ENCODE measurements around the gene BRF1. TPM values are rescaled to one million over a fixed set of nuclear protein-coding genes. Genes with fewer than 3 reads are reported as not detected.

The BRF1 gene
- total and polyA plus RNA-seq, 5 donors, result 17.9 to 21.1 (median 18.2) TPM

- ATAC-seq (no peak), DNase-seq (peak in 2 of 3 donors; percentile 45 to 46)
- intact Hi-C loops (cut with DNase I), result loop anchor here in 3 of 4 donors (5.0 to 10.0 kb wide), 6 partner anchors 74 to 327 kb away; partner anchors contain the start of gene CRIP1 (in 1 of the 3)
- WGBS, result 87% methylated on average over 25 of the region's 25 CpGs
- H3K9me3 ChIP-seq (ENCODE audit: control insufficient read depth, low read length), result no peaks in the 10 kb centered on the region
- no peaks in the 10 kb centered on the region for H3K27me3 ChIP-seq (ENCODE audit: control insufficient read depth, insufficient read depth)
- H3K4me3 ChIP-seq (ENCODE audit: low read length), result no peak overlapping the region
- H3K27ac ChIP-seq (ENCODE audit: low read length), result no peak overlapping the region
- peaks cover 7% of the 10 kb centered on the region for H3K4me1 ChIP-seq (ENCODE audit: control insufficient read depth, insufficient read depth, low read length)
These were observed 92.6 kb downstream of the BRF1 start for GRCh38 chr14:105207996-105208737.

GRCh38 chr14:105207460-105207901, 93.3 kb downstream of the BRF1 start:
- Histone ChIP-seq H3K4me1 (ENCODE audit: control insufficient read depth, insufficient read depth, low read length) (peaks cover 7% of the 10 kb centered on the region), H3K27me3 (ENCODE audit: control insufficient read depth, insufficient read depth) (no peaks in the 10 kb centered on the region), H3K4me3 (ENCODE audit: low read length) (no peak overlapping the region), H3K9me3 (ENCODE audit: control insufficient read depth, low read length) (no peaks in the 10 kb centered on the region), H3K27ac (ENCODE audit: low read length) (no peak overlapping the region)
- peak; percentile 12 to 15 for ATAC-seq
- peak in 2 of 3 donors; percentile 70 to 78 for DNase-seq
- intact Hi-C loops (cut with DNase I), result loop anchor here in 3 of 4 donors (5.0 to 10.0 kb wide), 6 partner anchors 75 to 327 kb away; partner anchors contain the start of gene CRIP1 (in 1 of the 3)
- 56% methylated on average over 13 of the region's 13 CpGs for WGBS

- Histone ChIP-seq H3K9me3 (ENCODE audit: control insufficient read depth, low read length) (no peaks in the 10 kb centered on the region), H3K4me3 (ENCODE audit: low read length) (no peak overlapping the region), H3K4me1 (ENCODE audit: control insufficient read depth, insufficient read depth, low read length) (peaks cover 7% of the 10 kb centered on the region), H3K27me3 (ENCODE audit: control insufficient read depth, insufficient read depth) (no peaks in the 10 kb centered on the region), H3K27ac (ENCODE audit: low read length) (no peak overlapping the region)
- DNase-seq, result peak in 2 of 3 donors; percentile 57 to 73
- WGBS, result 35% methylated on average over 5 of the region's 5 CpGs
- intact Hi-C loops (cut with DNase I), result loop anchor here in 3 of 4 donors (5.0 to 10.0 kb wide), 6 partner anchors 75 to 328 kb away; partner anchors contain the start of gene CRIP1 (in 1 of the 3)
- ATAC-seq, result no peak
These were observed 93.9 kb downstream of the BRF1 start for GRCh38 chr14:105206873-105207272.

GRCh38 chr14:105205673-105206208, 95.1 kb downstream of the BRF1 start:
- intact Hi-C loops (cut with DNase I), result loop anchor here in 3 of 4 donors (5.0 to 10.0 kb wide), 6 partner anchors 77 to 329 kb away; partner anchors contain the start of gene CRIP1 (in 1 of the 3)
- no peaks in the 10 kb centered on the region for H3K9me3 ChIP-seq (ENCODE audit: control insufficient read depth, low read length)
- ATAC-seq (peak; percentile 7 to 12), DNase-seq (peak in 2 of 3 donors; percentile 78 to 81)
- peaks cover 7% of the 10 kb centered on the region for H3K4me1 ChIP-seq (ENCODE audit: control insufficient read depth, insufficient read depth, low read length)
- 38% methylated on average over 12 of the region's 12 CpGs for WGBS
- no peak overlapping the region for H3K4me3 ChIP-seq (ENCODE audit: low read length)
- H3K27me3 ChIP-seq (ENCODE audit: control insufficient read depth, insufficient read depth), result no peaks in the 10 kb centered on the region
- H3K27ac ChIP-seq (ENCODE audit: low read length), result peak overlapping the region; percentile 7

- Histone ChIP-seq H3K9me3 (ENCODE audit: control insufficient read depth, low read length) (no peaks in the 10 kb centered on the region), H3K4me1 (ENCODE audit: control insufficient read depth, insufficient read depth, low read length) (peaks cover 7% of the 10 kb centered on the region), H3K27me3 (ENCODE audit: control insufficient read depth, insufficient read depth) (no peaks in the 10 kb centered on the region), H3K27ac (ENCODE audit: low read length) (peak overlapping the region; percentile 7), H3K4me3 (ENCODE audit: low read length) (no peak overlapping the region)
- intact Hi-C loops (cut with DNase I), result loop anchor here (5.0 to 10.0 kb wide), 7 partner anchors 77 to 330 kb away; partner anchors contain the start of gene CRIP1 (in 1 of the 4)
- WGBS, result 51% methylated on average over 21 of the region's 21 CpGs
- peak in 2 of 3 donors; percentile 58 to 73 for DNase-seq
- ATAC-seq, result peak in 1 of 2 donors; percentile 0
These were observed 95.7 kb downstream of the BRF1 start for GRCh38 chr14:105204931-105205672.

GRCh38 chr14:105204206-105204930, 96.4 kb downstream of the BRF1 start:
- WGBS, result 57% methylated on average over 24 of the region's 24 CpGs
- Histone ChIP-seq H3K9me3 (ENCODE audit: control insufficient read depth, low read length) (no peaks in the 10 kb centered on the region), H3K4me1 (ENCODE audit: control insufficient read depth, insufficient read depth, low read length) (peaks cover 8% of the 10 kb centered on the region), H3K27ac (ENCODE audit: low read length) (peak overlapping the region; percentile 7), H3K27me3 (ENCODE audit: control insufficient read depth, insufficient read depth) (no peaks in the 10 kb centered on the region), H3K4me3 (ENCODE audit: low read length) (no peak overlapping the region)
- ATAC-seq, result peak; percentile 51 to 62
- DNase-seq, result peak; percentile 56 to 88 (median 84)
- intact Hi-C loops (cut with DNase I), result loop anchor here (5.0 to 10.0 kb wide), 6 partner anchors 80 to 330 kb away; partner anchors contain the start of gene CRIP1 (in 1 of the 4)

GRCh38 chr14:105203701-105204100, 97.1 kb downstream of the BRF1 start:
- Histone ChIP-seq H3K27ac (ENCODE audit: low read length) (no peak overlapping the region), H3K4me1 (ENCODE audit: control insufficient read depth, insufficient read depth, low read length) (peaks cover 9% of the 10 kb centered on the region), H3K9me3 (ENCODE audit: control insufficient read depth, low read length) (no peaks in the 10 kb centered on the region), H3K4me3 (ENCODE audit: low read length) (no peak overlapping the region), H3K27me3 (ENCODE audit: control insufficient read depth, insufficient read depth) (no peaks in the 10 kb centered on the region)
- intact Hi-C loops (cut with DNase I), result loop anchor here (5.0 to 10.0 kb wide), 6 partner anchors 81 to 331 kb away; partner anchors contain the start of gene CRIP1 (in 1 of the 4)
- 78% methylated on average over 6 of the region's 6 CpGs for WGBS
- ATAC-seq, result no peak
- DNase-seq, result peak in 2 of 3 donors; percentile 48 to 58

GRCh38 chr14:105203057-105203531, 97.7 kb downstream of the BRF1 start:
- no peak overlapping the region for H3K27ac ChIP-seq (ENCODE audit: low read length)
- no peaks in the 10 kb centered on the region for H3K27me3 ChIP-seq (ENCODE audit: control insufficient read depth, insufficient read depth)
- intact Hi-C loops (cut with DNase I), result loop anchor here (5.0 to 10.0 kb wide), 6 partner anchors 82 to 332 kb away; partner anchors contain the start of gene CRIP1 (in 1 of the 4)
- WGBS, result 8% methylated on average over 18 of the region's 18 CpGs
- peaks cover 9% of the 10 kb centered on the region for H3K4me1 ChIP-seq (ENCODE audit: control insufficient read depth, insufficient read depth, low read length)
- no peak overlapping the region for H3K4me3 ChIP-seq (ENCODE audit: low read length)
- H3K9me3 ChIP-seq (ENCODE audit: control insufficient read depth, low read length), result no peaks in the 10 kb centered on the region
- ATAC-seq (peak; percentile 47 to 52), DNase-seq (peak; percentile 79 to 91 (median 91))

- peak in 1 of 3 donors; percentile 61 for DNase-seq
- no peaks in the 10 kb centered on the region for H3K27me3 ChIP-seq (ENCODE audit: control insufficient read depth, insufficient read depth)
- H3K4me1 ChIP-seq (ENCODE audit: control insufficient read depth, insufficient read depth, low read length), result peaks cover 9% of the 10 kb centered on the region
- intact Hi-C loops (cut with DNase I), result loop anchor here (5.0 to 10.0 kb wide), 6 partner anchors 83 to 333 kb away; partner anchors contain the start of gene CRIP1 (in 1 of the 4)
- H3K9me3 ChIP-seq (ENCODE audit: control insufficient read depth, low read length), result no peaks in the 10 kb centered on the region
- no peak overlapping the region for H3K4me3 ChIP-seq (ENCODE audit: low read length)
- 44% methylated on average over 20 of the region's 20 CpGs for WGBS
- H3K27ac ChIP-seq (ENCODE audit: low read length), result no peak overlapping the region
- ATAC-seq, result no peak
These were observed 98.8 kb downstream of the BRF1 start for GRCh38 chr14:105201925-105202513.

Measured in right cardiac atrium (tissue), 5 donors.